H4 (cell line): ENCODE measurements around the gene PTPN18. TPM values are rescaled to one million over a fixed set of nuclear protein-coding genes. Genes with fewer than 3 reads are reported as not detected.
"Not testable (repeated sequence)": the region's sequence is repeated elsewhere in the genome, so short reads cannot be mapped to it uniquely, and the experiment has no call there.

Experiments used
- DNase-seq: peaks from one replicate; pipeline ENCODE4 v3.0.0-alpha.2; 2015; ENCODE audit warnings: low spot score
- total RNA-seq: library from RNA; depleted of rRNA; stranded (reverse); fragments of >200 nt; shearing (Covaris generic); gene quantifications from 2 replicates; pipeline ENCODE4 v1.2.3, GENCODE V29; 2014; rRNA removed

The PTPN18 gene
- total RNA-seq, 1 experiment from 2014 or later: 15.7 TPM

- no peak for DNase-seq
Measured at GRCh38 chr2:130381145-130381544, 25.3 kb downstream of the PTPN18 start.

GRCh38 chr2:130381619-130382018, 25.8 kb downstream of the PTPN18 start:
- DNase-seq: no peak

GRCh38 chr2:130382313-130382917, 26.6 kb downstream of the PTPN18 start:
- DNase-seq: no peak

GRCh38 chr2:130385709-130386108, 29.9 kb downstream of the PTPN18 start:
- DNase-seq: no peak

GRCh38 chr2:130387071-130387400, 31.2 kb downstream of the PTPN18 start:
- DNase-seq: no peak

GRCh38 chr2:130387804-130388203, 31.9 kb downstream of the PTPN18 start:
- DNase-seq: no peak

GRCh38 chr2:130388221-130388907, 32.5 kb downstream of the PTPN18 start:
- no peak for DNase-seq

GRCh38 chr2:130389358-130389757, 33.5 kb downstream of the PTPN18 start:
- no peak for DNase-seq

- no peak for DNase-seq
Measured at GRCh38 chr2:130389783-130390182, 33.9 kb downstream of the PTPN18 start.

- DNase-seq: peak; percentile 1
Measured at GRCh38 chr2:130390460-130391057, 34.7 kb downstream of the PTPN18 start.

- DNase-seq: peak; percentile 48
Measured at GRCh38 chr2:130391058-130391871, 35.4 kb downstream of the PTPN18 start.

- peak; percentile 1 for DNase-seq
Measured at GRCh38 chr2:130391872-130392670, 36.2 kb downstream of the PTPN18 start.

GRCh38 chr2:130393318-130393910, 37.6 kb downstream of the PTPN18 start:
- peak; percentile 9 for DNase-seq

- not testable (repeated sequence) for DNase-seq
Measured at GRCh38 chr2:130406280-130406679, 50.4 kb downstream of the PTPN18 start.

- not testable (repeated sequence) for DNase-seq
Measured at GRCh38 chr2:130416693-130417092, 60.8 kb downstream of the PTPN18 start.

- DNase-seq: not testable (repeated sequence)
Measured at GRCh38 chr2:130418845-130419244, 63.0 kb downstream of the PTPN18 start.

Other genes with a start within 250 kb of the PTPN18 start
- gene POTEF, start 226.8 kb upstream of the PTPN18 start, total RNA-seq: 1.9 and 2.1 TPM in 2 replicates
- gene CCDC74B, start 210.9 kb upstream of the PTPN18 start, total RNA-seq: 13.7 and 49.5 TPM in 2 replicates
- gene SMPD4, start 174.5 kb upstream of the PTPN18 start, total RNA-seq: 17.8 and 20.6 TPM in 2 replicates
- gene MZT2B, start 173.8 kb upstream of the PTPN18 start, total RNA-seq: 92.1 and 193 TPM in 2 replicates
- gene TUBA3E, start 157.6 kb upstream of the PTPN18 start, total RNA-seq: 0.10 TPM in 1 of 2 replicates, not detected in the other
- 110 and 112 TPM in 2 replicates for gene IMP4, start 13.2 kb upstream of the PTPN18 start, total RNA-seq
- gene POTEI, start 153.3 kb downstream of the PTPN18 start, total RNA-seq: 0.10 and 0.31 TPM in 2 replicates
- not detected in 2 replicates for gene CFC1B, start 165.2 kb downstream of the PTPN18 start, total RNA-seq
- gene CFC1, start 243.5 kb downstream of the PTPN18 start, total RNA-seq: 0.39 TPM in 1 of 2 replicates, not detected in the other